GM18517 (cell line): ENCODE results near the gene DGKI.

ENCODE experiments used
- ATAC-seq: cut with Tn5 transposase; IDR thresholded peaks from one replicate; pipeline ENCODE4 v1.9.1; 2021; ENCODE audit warnings: mild to moderate bottlenecking, moderate library complexity; ENCODE audit not compliant: unreplicated experiment

Gene DGKI

DNA sequence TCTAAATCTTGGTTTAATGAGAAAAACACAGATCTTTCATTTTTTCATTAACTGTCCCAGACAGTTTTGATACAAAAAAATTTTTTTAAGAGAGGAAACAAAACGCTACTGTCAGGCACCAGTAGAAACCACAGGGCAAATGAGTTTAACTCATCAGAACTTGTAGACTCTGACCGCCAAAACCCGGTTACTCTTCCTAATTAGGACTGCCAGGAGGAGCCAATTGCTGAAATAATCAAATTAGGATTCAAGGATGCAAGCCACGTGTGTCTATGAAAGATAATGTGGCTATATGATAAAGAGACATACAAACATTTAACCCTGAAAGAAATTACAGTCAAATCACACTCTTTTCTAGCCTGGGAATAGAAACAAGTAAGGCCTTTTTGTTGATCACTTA is 154.4 kb downstream of the DGKI start:
- ATAC-seq, result no peak

DNA sequence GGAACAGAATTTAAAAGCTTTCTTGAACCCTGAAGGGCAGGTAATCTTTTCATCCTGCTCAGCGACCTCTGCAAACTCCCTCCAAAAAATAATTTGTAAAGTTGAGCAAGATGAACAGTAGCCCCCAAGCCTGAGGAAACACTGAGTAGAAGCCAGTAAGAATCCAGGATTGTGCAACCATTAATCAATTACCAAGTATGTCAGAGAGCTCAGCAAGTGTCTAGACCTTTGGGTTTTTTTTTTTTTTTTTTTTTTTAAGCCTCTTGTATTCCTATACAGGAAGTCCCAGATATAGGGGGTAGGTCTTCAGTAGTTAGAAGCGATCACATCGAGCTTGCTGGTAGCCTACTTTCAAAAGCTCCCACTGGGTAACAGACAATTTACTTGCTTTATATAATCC is 155.2 kb downstream of the DGKI start:
- ATAC-seq, result no peak

DNA sequence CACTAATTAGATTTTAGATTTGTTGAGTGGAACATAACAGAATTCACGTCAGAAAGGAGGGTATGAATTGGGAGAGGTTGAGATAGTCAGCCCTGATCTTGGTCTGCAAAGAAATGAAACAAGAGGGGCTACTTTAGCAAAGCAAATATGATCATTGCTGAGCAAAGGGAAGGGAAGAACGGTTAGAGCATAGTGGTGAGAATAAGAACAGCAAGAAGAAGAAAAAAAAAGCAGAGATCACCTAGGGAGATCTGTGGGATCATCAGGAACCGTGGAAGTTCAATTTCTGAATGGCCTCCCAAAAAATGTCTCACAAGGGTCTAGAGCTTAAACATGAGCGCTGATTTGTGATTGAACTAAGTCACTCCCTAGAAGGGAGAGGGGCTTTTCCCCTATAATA is 156.1 kb downstream of the DGKI start:
- no peak for ATAC-seq

DNA sequence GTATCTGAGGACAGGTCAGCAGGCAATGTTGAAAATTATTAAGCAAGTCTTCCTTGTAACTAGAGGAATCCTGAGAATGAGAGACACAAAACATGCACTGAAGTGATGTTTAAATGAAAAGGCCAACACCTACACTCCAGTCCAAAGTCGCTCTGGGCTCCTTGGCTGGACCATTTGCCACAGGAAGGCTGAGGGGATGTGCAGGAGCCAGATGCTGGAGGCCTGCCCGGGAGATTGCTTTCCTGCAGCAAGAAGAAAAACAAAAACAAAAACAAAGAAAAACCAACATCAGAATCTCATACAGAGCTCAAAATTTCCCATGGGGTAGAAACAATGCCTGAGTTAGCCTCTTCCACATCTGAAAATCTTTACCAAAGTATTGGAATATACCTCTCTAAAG is 157.0 kb downstream of the DGKI start:
- ATAC-seq, result no peak

DNA sequence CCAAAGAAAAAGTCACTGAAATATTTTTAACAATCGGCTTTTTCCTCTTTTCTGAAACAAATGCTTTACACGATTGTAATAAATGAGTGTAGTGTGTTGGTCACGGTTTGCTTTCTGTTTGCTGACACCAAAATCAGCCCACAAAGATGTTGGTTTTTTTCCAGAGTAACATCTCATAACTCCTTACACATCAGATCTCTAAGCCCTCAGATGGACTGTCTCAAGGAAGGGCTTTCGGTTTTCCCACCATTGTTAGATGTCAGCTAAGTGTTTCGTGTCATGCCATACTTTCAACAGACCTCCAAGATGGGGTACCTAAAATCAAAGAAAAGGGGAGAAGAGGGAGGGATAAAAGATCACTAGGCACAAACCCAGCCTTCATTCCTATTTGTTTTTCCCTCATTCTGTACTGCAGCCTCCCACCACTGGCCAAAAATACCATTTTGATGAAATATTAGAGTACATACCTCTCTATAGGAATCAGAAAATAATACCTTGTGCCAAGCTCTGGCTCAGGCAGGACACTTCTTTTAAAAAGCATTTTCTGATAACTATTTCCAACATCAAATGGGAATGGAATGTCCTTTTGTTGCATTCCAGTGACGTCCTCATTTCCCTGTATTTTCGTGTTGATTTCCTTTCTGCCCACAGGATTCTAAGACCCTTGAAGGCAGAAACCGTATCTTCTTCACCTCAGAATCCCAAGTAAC is 159.1 kb downstream of the DGKI start:
- ATAC-seq, result no peak

DNA sequence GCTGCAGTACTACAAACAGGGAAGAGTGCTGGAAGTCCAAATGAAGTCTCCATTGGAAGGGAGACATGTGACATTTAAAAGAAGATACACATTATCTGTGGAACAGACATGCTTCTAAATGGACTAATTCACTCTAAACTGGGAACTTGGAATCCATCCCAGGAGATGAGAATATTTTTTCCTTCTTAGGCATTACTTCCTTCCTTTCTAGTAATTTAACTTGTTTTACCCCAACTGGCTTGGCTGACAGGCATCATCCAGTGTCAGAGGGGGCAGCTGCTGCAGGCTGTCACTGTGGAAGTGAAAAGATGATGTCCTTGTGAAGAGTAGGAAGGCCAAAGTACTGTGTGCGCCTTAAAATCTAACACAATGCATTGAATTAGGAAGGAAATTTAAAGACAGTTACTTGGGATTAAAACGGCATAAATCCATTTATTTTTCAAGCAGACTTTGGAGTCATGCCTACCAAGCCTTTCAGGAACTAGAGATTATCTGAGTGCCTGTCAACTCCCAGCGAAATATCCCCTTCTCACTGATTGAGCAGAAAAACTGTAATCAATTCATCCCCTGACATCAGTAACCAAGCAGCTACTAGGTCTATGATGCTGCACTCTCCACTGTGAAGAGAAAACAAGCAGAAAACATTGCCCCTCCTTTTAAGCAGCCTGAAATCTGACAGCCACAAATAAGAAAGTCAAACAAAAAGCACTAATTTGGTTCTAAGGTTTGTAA is 161.2 kb downstream of the DGKI start:
- no peak for ATAC-seq

DNA sequence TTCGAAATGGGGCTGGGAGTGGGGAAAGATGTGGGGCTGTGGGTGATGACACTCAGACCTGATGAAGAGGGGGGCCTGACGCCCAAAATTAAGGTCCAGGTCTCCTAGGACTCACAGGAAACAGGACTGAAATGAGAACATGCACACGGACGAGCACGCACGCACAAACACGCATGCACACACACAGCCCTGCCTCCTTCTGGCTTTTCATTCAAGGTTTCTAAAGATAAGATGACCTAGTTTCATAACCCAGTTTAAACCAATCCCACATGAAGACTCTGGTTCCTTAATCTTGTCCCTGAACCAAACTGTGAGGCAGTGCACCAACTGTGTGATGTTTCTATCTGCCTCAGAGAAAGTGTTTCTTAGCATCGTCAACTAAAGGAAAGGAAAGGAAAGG is 162.0 kb downstream of the DGKI start:
- ATAC-seq, result no peak

DNA sequence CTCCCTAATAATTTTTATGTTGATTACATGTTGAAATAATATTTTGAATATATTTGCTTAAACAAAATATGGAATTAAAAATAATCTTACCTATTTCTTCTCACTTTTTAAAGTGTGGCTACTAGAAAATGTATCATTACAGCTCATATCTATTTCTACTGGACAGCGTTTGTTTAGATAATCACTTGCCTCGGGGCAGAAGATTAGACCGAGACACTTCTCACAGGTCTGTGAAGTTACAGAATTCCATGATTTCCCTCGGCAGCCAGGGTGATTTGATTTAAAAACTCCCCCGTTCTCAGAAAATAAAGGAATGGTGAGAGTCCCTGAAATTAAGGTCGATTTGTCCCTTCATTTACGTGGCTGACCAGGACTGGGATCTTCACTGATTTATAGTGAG is 162.5 kb downstream of the DGKI start:
- ATAC-seq, result no peak

DNA sequence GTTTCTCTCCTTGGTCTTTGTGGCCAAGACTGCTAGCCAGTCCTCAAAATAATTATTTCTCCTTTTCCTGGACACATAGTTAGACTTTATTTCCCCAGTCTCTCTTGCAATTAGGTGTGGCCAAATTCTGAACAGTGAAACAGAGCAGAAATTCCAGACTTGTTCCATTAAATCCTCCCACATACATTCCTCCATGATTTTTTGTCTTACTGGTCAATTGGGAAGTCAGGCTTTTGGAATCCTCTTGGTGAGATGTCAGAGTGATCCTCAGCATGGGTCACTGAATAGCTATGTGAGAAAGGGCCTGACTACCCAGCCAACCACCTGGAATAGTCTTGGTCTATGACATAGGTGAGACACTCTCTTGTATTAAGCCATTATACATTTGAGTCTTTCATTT is 164.2 kb downstream of the DGKI start:
- no peak for ATAC-seq

DNA sequence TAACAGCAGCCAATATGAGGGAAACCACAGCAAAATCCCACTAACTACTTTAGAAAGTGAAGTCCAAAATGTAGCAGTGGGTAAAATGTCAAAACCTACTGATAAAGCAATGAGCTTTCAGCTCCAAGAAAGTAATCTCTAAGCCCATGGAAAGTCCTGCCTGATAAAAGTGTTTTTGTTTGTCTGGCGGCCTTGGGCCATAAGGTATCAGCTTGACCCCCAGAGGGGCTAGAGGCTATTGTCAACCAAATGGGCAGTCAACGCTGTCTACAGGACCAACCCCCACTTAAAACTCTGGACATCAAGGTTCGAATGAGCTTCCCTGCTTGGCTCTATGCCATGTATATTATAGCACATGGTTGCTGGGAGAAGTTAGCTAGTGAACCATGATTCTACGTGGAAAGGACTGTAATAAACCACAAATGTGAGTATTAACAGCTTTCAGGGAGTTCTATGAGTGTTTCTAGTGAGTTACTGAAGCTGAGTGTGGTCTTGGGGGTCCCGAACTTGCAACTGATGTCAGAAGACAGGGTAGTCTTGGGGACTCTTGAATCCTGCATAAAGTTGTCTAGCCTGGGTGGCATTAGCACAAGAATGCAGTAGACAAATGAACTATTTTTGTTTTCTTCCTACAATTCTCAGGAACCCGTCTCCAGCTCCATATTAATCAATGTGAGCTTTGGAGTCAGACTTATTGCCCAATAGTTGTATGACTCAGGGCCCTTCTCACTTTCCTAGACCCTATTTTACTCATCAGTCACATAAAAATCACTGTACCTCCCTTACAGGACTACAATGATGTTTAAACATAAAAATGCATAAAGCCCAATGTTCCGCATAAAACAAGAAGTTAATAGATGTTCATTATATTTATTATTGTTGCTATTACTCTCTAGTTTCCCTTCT is 164.9 kb downstream of the DGKI start:
- ATAC-seq, result no peak

DNA sequence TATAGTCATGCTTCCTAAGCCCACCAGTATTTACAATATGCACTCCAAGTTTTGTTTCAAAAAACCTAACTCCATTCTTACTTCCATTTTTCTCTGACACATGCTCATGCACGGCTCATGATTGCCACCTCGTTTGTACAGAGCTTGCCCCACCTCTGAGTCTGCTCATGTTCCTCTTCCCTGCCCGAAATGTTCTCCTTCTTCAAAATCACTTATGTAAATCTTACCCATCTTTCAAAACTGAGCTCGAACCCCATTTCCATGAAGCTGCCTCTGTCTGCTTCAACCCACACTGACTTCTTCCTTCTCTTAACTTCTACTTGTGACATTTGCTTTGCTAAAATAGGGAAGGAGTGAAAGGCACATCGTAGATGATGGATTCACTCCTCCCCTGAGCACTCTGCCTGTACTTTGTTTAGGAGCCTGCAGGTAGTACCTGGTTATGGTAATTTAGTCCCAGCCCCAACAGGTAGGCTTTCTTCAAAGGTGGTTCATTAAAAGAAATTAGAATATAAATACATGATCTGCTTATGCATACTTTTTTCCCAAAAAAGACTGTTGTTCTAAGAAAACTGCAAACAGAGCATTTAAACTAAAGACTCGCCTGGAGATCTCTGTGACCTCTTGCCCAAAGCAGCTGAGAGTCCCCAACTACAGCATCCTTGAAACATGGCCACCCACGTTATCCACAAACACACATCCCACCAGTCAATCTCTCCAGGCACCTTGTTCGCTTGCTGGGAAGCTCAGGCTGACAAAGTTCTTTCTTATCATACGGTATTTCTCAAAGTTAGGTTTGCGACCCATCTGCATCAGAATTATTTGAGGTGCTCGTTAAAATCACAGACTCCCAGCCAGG is 172.0 kb downstream of the DGKI start:
- ATAC-seq, result no peak

DNA sequence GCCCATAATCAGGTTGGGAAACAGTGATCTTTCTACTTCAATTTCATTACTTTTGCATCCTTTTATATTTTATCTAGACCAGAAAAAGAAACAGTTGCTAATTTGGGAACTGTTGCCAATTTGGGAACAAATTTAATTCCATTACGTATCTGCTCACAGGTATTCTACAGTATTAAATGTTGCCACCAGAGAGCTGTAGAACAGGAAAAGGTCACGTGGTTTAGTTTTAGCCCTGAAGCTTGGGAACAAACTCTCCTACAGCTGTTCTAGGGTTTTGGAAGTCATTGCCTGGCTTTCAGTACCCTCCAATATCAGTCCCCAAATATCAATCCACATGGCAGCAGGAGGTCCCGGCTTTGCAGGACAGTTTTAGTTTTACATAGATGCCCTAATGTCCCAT is 172.7 kb downstream of the DGKI start:
- no peak for ATAC-seq

DNA sequence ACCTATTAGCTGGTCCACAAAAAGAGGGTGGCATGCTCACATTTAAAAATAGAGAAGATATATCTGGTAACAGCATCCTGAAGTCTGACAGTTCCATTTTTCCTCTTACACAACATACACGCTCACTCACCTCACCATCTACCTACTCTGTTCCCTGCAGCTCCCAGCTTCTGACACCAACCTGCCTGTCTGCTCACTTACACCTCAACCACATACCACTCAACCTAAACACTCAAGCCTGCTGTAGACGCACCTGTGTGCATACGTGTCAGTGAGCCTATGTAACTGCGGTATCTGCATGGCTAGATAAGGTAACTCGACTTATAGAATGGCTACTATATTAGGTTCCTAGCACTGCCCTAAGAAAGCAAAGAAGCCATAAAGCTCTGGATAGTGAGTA is 174.9 kb downstream of the DGKI start:
- ATAC-seq, result no peak

DNA sequence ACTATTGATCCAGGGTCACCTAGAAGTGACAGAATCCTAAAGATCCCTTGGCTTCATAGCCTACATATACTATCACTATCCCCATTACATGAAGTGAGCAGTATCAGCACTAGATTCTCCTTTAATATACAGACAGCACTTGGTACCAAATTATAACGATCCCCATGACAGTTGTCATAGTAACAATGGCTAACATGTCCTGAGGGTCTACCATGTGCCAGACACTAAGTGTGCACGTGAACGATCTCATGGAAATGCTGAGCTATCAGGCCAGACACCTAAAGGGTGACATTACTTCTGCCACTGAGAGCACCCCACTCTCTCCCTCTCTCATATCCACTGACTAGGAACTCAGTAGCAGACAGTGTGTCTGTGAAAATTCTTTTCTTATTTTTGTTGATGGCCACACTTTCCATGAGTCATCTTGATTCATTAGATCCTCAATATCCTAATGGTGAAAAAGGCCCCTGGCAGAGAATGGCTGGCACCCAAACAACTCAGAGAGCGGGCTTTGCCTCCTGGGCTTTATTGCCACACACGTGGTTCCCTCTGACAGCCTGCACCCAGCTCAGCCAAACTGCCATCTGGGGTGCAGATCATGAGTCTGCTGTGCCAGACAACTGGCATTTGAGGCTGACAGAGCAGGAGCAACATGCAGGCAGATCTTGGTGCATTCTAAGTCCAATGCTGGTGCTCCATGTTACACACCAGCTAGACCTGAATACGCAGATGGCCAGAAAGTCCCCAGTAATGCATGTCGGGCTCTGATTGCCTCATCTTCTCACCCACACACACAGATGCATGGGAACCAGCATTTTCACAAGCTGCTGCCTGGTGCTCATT is 176.3 kb downstream of the DGKI start:
- no peak for ATAC-seq

DNA sequence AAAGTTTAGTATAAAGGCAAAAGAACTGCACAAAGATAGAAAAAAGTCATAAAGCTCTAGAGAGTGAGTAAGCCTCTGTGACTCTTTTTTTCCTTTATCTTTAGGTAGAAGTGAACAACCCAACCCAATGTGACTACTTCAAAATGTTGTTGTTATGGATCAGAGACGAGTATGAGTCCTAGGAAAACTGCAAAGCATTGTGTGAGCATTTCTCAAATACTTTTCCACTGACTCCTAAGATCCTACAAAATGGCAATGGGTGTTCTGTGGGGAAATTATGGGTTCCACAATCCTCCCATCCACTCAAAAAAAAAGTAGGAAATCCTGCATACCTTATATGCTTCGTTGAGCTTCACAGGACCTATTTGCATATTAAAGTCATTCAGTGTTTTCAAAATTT is 177.1 kb downstream of the DGKI start:
- ATAC-seq, result no peak

DNA sequence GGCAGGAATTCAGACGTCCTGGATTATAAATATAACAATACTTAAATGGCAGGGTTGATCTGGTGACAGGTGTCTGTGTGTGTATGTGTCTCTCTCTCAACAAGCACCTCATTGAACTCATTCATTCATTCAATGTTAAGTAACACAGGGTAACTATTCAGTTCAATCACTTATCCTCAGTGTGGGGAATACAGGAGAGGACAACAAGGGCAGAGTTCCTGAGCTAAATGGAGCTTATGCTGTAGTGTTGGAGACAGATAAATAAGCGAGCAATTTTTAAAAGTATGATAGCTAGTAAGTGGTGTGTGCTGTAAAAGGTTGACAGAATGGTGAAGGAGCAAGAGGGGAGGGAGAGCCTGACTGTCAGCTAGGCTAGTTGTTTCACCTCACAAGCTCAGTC is 178.4 kb downstream of the DGKI start:
- ATAC-seq, result no peak

DNA sequence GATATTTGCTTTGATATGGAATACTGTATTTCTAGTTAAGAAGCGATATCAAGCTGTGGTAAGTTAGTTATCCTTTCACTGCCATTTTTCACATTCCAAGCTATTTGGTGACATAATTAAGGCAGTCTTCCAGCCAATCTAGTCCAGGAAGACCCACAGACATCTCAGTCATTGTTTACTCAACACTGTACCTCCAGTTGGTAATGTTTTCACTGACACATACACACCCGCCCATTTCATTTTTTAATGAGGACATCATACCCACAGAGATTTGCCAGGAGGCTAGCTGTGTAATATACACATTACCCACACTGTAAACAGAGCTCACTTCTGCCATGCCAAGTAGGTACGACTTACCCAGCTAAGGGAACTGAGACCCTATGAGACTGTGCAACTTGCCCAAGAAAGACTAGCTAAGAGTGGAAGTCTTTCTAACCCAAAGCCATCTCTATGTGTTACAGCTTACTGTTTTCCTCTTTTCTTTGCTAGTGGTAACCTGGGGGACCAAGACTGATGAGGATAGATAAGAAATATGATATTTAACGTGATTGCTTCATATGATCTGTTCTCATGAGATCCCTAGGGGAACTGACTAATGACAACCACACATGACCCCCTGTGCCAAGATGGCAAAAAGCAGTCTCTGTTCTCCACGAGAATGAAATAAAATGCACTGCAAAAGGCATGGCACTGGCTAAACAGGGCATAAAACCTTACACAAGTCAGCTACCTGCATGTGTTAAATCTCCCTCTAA is 179.0 kb downstream of the DGKI start:
- ATAC-seq, result no peak

DNA sequence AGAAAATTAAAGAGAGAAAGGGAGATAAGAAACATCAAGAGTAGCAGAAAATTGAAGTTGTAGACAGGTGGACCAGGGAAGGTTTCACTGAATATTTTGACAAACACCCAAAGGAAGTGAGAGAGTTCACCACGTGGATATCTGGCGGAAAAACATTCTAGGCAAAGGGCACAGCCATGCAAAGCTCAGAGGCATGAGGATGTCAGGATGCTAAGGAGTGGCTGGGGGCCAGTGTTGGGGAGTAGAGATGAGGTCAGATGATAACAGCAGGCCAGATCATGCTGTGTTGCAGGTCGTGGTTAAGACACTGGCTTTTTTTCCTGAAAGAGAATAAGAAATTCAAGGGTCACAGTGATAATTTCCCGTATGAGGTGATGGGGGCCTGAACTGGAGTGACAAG is 181.9 kb downstream of the DGKI start:
- ATAC-seq, result no peak

DNA sequence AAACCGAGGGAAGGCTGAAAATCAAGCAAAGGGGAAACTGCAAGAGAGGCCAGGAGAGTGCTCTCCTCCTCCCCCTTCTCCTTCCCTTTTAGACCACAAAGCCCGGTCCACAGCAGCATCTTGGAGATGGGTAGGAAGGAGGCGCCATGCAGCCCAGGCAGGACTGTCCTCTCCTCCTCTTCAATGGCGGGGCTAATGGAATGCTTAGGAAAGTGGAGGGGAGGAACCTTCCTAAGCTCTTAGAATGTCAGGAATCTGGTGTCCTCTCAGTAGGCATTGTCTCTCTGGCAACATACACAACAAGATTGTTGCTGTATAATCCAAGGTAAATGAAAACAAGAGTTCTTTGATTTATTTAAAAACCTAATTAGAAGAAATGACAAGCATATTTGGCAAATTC is 185.1 kb downstream of the DGKI start:
- ATAC-seq, result no peak
